H1 (cell line): ENCODE data around the gene CYP3A7. TPM values are rescaled to one million over a fixed set of nuclear protein-coding genes. Genes with fewer than 3 reads are reported as not detected.
A peak's percentile ranks its signal among the peaks of the same experiment; 100 is the strongest.

Experiments
- CTCF ChIA-PET: fragments of 300-600 bp; sonication (Branson Sonifier 250); formaldehyde crosslinking; loops from one replicate; lab custom pipeline; 2021; ENCODE audit not compliant: partially characterized antibody; lab: Charles Lee
- POLR2A ChIA-PET: fragments of 300-600 bp; sonication (Branson Sonifier 250); formaldehyde crosslinking; loops from one replicate; lab custom pipeline; 2021; ENCODE audit warnings: inconsistent platforms; ENCODE audit not compliant: partially characterized antibody; lab: Charles Lee
- DNase-seq, 2 experiments: peaks; one replicate each; pipeline versions ENCODE4 v3.0.0 to v3.0.0-alpha.2; 2010 to 2022; ENCODE audit warnings: low spot score in 2 of 2, low read depth in 1 of 2, mixed read lengths in 1 of 2
- FAIRE-seq: peaks from 2 replicates; lab custom pipeline; 2011; peaks lifted over from hg19 to GRCh38; lab: Jason Lieb, UNC
- H2AFZ ChIP-seq: 2 replicates; pipeline ENCODE4 v1.8.1; 2012; ENCODE audit warnings: low read length, inconsistent platforms
- H2AK5ac ChIP-seq: 2 replicates; pipeline ENCODE4 v1.6.1; 2013; ENCODE audit warnings: low read depth, low read length
- H2BK120ac ChIP-seq: replicated peaks from 2 replicates; pipeline ENCODE3; 2013; ENCODE audit warnings: low read depth, low read length, inconsistent platforms
- H2BK12ac ChIP-seq: 2 replicates; pipeline ENCODE4 v1.6.1; 2013; ENCODE audit warnings: low read depth, low read length
- H2BK15ac ChIP-seq: 2 replicates; pipeline ENCODE4 v1.6.1; 2013; ENCODE audit warnings: low read length
- H2BK20ac ChIP-seq: 2 replicates; pipeline ENCODE4 v1.6.1; 2013; ENCODE audit warnings: low read length
- H2BK5ac ChIP-seq: 2 replicates; pipeline ENCODE4 v1.6.1; 2013; ENCODE audit warnings: low read depth, low read length
- H3K14ac ChIP-seq: 2 replicates; pipeline ENCODE4 v1.6.1; 2013; ENCODE audit warnings: inconsistent platforms; ENCODE audit not compliant: insufficient read length
- H3K18ac ChIP-seq: 2 replicates; pipeline ENCODE4 v1.6.1; 2013; ENCODE audit warnings: low read length; ENCODE audit errors: extremely low read depth
- H3K23ac ChIP-seq: 2 replicates; pipeline ENCODE4 v1.6.1; 2013; ENCODE audit warnings: inconsistent platforms; ENCODE audit not compliant: insufficient read length
- H3K23me2 ChIP-seq: 2 replicates; pipeline ENCODE4 v1.6.1; 2013; ENCODE audit warnings: low read depth, low read length
- H3K27ac ChIP-seq: 2 replicates; pipeline ENCODE4 v1.6.1; 2011; ENCODE audit warnings: low read depth, low read length, inconsistent platforms
- H3K27me3 ChIP-seq, 4 experiments: replicated peaks in 1 of 4; 1 replicate in 1 of 4; 2 replicates in 3 of 4; pipeline versions ENCODE4 v1.6.1 to v1.8.1; 2011 to 2013; ENCODE audit warnings: low read length in 3 of 4, mild to moderate bottlenecking in 3 of 4, inconsistent platforms in 2 of 4, mixed read lengths in 2 of 4, moderate library complexity in 1 of 4; ENCODE audit not compliant: control insufficient read depth in 3 of 4, insufficient read depth in 3 of 4; ENCODE audit errors: extremely low read depth in 1 of 4
- H3K36me3 ChIP-seq, 4 experiments: 2 replicates each; pipeline versions ENCODE4 v1.6.1 to v1.8.1; 2011 to 2013; ENCODE audit warnings: mild to moderate bottlenecking in 4 of 4, low read length in 3 of 4, moderate library complexity in 2 of 4, control low read depth in 1 of 4, inconsistent platforms in 1 of 4; ENCODE audit not compliant: insufficient read depth in 4 of 4, control insufficient read depth in 2 of 4
- H3K4ac ChIP-seq: replicated peaks from 2 replicates; pipeline ENCODE3; 2013; ENCODE audit warnings: low read length, low read depth, mixed read lengths, inconsistent platforms; ENCODE audit not compliant: insufficient read length
- H3K4me1 ChIP-seq, 4 experiments: replicated peaks in 1 of 4; 1 replicate in 1 of 4; 2 replicates in 3 of 4; pipeline versions ENCODE4 v1.6.1 to v1.8.1; 2011 to 2013; ENCODE audit warnings: low read length in 3 of 4, inconsistent platforms in 2 of 4, mixed read lengths in 1 of 4; ENCODE audit not compliant: insufficient read depth in 4 of 4, control insufficient read depth in 3 of 4
- H3K4me2 ChIP-seq, 2 experiments: 2 replicates each; pipeline versions ENCODE4 v1.6.1 to v1.8.1; 2011 to 2013; ENCODE audit warnings: low read depth in 2 of 2, low read length in 2 of 2, control low read depth in 1 of 2, inconsistent platforms in 1 of 2, mild to moderate bottlenecking in 1 of 2; ENCODE audit not compliant: insufficient read depth in 1 of 2
- H3K4me3 ChIP-seq, 4 experiments: fragments of 200-600, 300-600 bp in 1 of 4; sonication (generic), shearing (Covaris generic), sonication (Bioruptor Twin) in 1 of 4; 2 replicates each; pipeline versions ENCODE4 v1.5.1 to v1.8.1; 2011 to 2016; ENCODE audit warnings: low read length in 4 of 4, low read depth in 3 of 4, control low read depth in 2 of 4, inconsistent platforms in 2 of 4, mild to moderate bottlenecking in 2 of 4, mixed read lengths in 1 of 4, moderate library complexity in 1 of 4; ENCODE audit not compliant: insufficient read depth in 2 of 4; ENCODE audit errors: extremely low read depth in 1 of 4
- H3K56ac ChIP-seq: replicated peaks from 2 replicates; pipeline ENCODE3; 2013; ENCODE audit warnings: low read depth, mild to moderate bottlenecking, mixed read lengths, low read length, inconsistent platforms; ENCODE audit not compliant: insufficient read length
- H3K79me1 ChIP-seq: 2 replicates; pipeline ENCODE4 v1.6.1; 2013; ENCODE audit warnings: low read depth, low read length, control low read depth
- H3K79me2 ChIP-seq, 2 experiments: 2 replicates each; pipeline versions ENCODE4 v1.6.1 to v1.8.1; 2012 to 2013; ENCODE audit warnings: low read length in 2 of 2, mild to moderate bottlenecking in 2 of 2, inconsistent platforms in 1 of 2; ENCODE audit not compliant: insufficient read depth in 2 of 2, control insufficient read depth in 1 of 2
- H3K9ac ChIP-seq, 4 experiments: replicated peaks in 1 of 4; 1 replicate in 1 of 4; 2 replicates in 3 of 4; pipeline versions ENCODE4 v1.6.1 to v1.8.1; 2011 to 2013; ENCODE audit warnings: low read depth in 3 of 4, low read length in 3 of 4, control low read depth in 2 of 4, mild to moderate bottlenecking in 2 of 4, moderate library complexity in 2 of 4, inconsistent platforms in 1 of 4; ENCODE audit errors: extremely low read depth in 1 of 4
- H3K9me3 ChIP-seq, 2 experiments: 2 replicates each; pipeline versions ENCODE4 v1.6.1 to v1.8.1; 2012 to 2013; ENCODE audit warnings: mild to moderate bottlenecking in 2 of 2, moderate library complexity in 2 of 2, control low read depth in 1 of 2, inconsistent platforms in 1 of 2, low read depth in 1 of 2, low read length in 1 of 2, mixed read lengths in 1 of 2; ENCODE audit not compliant: insufficient read depth in 2 of 2
- H4K20me1 ChIP-seq, 2 experiments: replicated peaks in 1 of 2; 2 replicates each; pipeline versions ENCODE3 to v1.8.1; 2011 to 2013; ENCODE audit warnings: inconsistent platforms in 2 of 2, low read length in 2 of 2, mild to moderate bottlenecking in 1 of 2; ENCODE audit not compliant: insufficient read depth in 2 of 2, control insufficient read depth in 1 of 2
- H4K5ac ChIP-seq: 2 replicates; pipeline ENCODE4 v1.6.1; 2013; ENCODE audit warnings: low read length, low read depth, mixed read lengths, inconsistent platforms; ENCODE audit not compliant: insufficient read length
- H4K8ac ChIP-seq: 2 replicates; pipeline ENCODE4 v1.8.0; 2013; ENCODE audit warnings: mild to moderate bottlenecking, moderate library complexity, low read length, inconsistent platforms; ENCODE audit not compliant: insufficient read depth; ENCODE audit errors: extremely low read depth
- H4K91ac ChIP-seq: replicated peaks from 2 replicates; pipeline ENCODE3; 2013; ENCODE audit warnings: low read length, mixed read lengths, inconsistent platforms; ENCODE audit not compliant: insufficient read length
- ASH2L ChIP-seq: fragments of 200-600, 300-600 bp; sonication (generic); IDR thresholded peaks from one replicate; pipeline ENCODE4 v1.7.1; 2017; ENCODE audit warnings: low read length
- BCL11A ChIP-seq, 2 experiments: IDR thresholded peaks; one replicate each; pipeline ENCODE4 v1.6.1; 2011; ENCODE audit warnings: low read depth in 2 of 2, low read length in 2 of 2, mild to moderate bottlenecking in 2 of 2
- CREB1 ChIP-seq: IDR thresholded peaks from 2 replicates; pipeline ENCODE4 v1.6.1; 2012; ENCODE audit warnings: inconsistent platforms
- EGR1 ChIP-seq: IDR thresholded peaks from 2 replicates; pipeline ENCODE4 v1.6.1; 2011; ENCODE audit warnings: low read depth, low read length, borderline replicate concordance
- HDAC2 ChIP-seq, 2 experiments: fragments of 300-600 bp in 1 of 2; sonication (generic) in 1 of 2; IDR thresholded peaks; 2 replicates each; pipeline ENCODE4 v1.6.1; 2011 to 2012; ENCODE audit warnings: low read depth in 2 of 2, low read length in 2 of 2, mild to moderate bottlenecking in 2 of 2, moderate library complexity in 2 of 2, borderline replicate concordance in 1 of 2, inconsistent platforms in 1 of 2
- KDM4A ChIP-seq: IDR thresholded peaks from one replicate; pipeline ENCODE4 v1.7.1; 2012; ENCODE audit warnings: low read depth, mild to moderate bottlenecking, moderate library complexity, low read length, inconsistent platforms; ENCODE audit not compliant: severe bottlenecking
- NANOG ChIP-seq: IDR thresholded peaks from 2 replicates; pipeline ENCODE4 v1.6.1; 2011; ENCODE audit warnings: low read length, low read depth, mild to moderate bottlenecking, inconsistent platforms; ENCODE audit not compliant: insufficient read depth, poor library complexity, severe bottlenecking
- NRF1 ChIP-seq: IDR thresholded peaks from 2 replicates; pipeline ENCODE4 v1.6.1; 2011; ENCODE audit warnings: mild to moderate bottlenecking, low read depth, low read length, improper control_type of control experiment
- PHF8 ChIP-seq: fragments of 200-600 bp; sonication (generic); conservative IDR thresholded peaks from 2 replicates; pipeline ENCODE4 v1.7.1; 2012; ENCODE audit warnings: low read depth, mild to moderate bottlenecking, inconsistent platforms, low read length, moderate library complexity
- POLR2AphosphoS5 ChIP-seq: IDR thresholded peaks from 2 replicates; pipeline ENCODE4 v1.6.1; 2011; ENCODE audit warnings: low read depth, low read length
- RBBP5 ChIP-seq: IDR thresholded peaks from 2 replicates; pipeline ENCODE4 v1.7.1; 2012; ENCODE audit warnings: low read depth, mild to moderate bottlenecking, inconsistent platforms, low read length, moderate library complexity, borderline replicate concordance
- SRF ChIP-seq: IDR thresholded peaks from 2 replicates; pipeline ENCODE4 v1.6.1; 2011; ENCODE audit warnings: mild to moderate bottlenecking, low read depth, low read length, moderate library complexity
- TAF7 ChIP-seq: optimal IDR thresholded peaks from 2 replicates; pipeline ENCODE3; 2011; ENCODE audit warnings: low read depth, mild to moderate bottlenecking, inconsistent platforms, low read length, moderate library complexity, borderline replicate concordance
- YY1 ChIP-seq: IDR thresholded peaks from 2 replicates; pipeline ENCODE4 v1.6.1; 2011; ENCODE audit warnings: low read depth, mild to moderate bottlenecking, low read length
- WGBS, 2 experiments: shearing (Covaris generic) in 1 of 2; methylation state at CpG; one replicate each; pipeline versions ENCODE4 v1.1.6 to v1.1.7; 2013 to 2015; ENCODE audit warnings: low lambda C conversion rate in 2 of 2, mixed read lengths in 2 of 2, inconsistent platforms in 1 of 2, low coverage in 1 of 2, missing lambda C conversion rate in 1 of 2; ENCODE audit not compliant: insufficient replicate concordance in 2 of 2, insufficient coverage in 1 of 2, insufficient read length in 1 of 2; ENCODE audit errors: extremely low coverage in 1 of 2, missing lambda C conversion rate in 1 of 2; 5-methylcytosine and 5-hydroxymethylcytosine counted together
- polyA plus RNA-seq, 7 experiments: library from polyadenylated mRNA; depleted of rRNA in 3 of 7; stranded (reverse) in 5 of 7; unstranded in 2 of 7; fragments of >200 nt in 5 of 7; fragments of 200-250 nt in 2 of 7; gene quantifications; 1 replicate in 5 of 7; 2 replicates in 1 of 7; 4 replicates in 1 of 7; pipeline versions ENCODE4 v1.2.1 to v1.2.3, GENCODE V29; 2011 to 2013; ENCODE audit warnings: missing spikeins in 2 of 7, mixed read lengths in 2 of 7
- total RNA-seq: library from RNA; stranded (reverse); fragmentation: NEBNext Ultra II Directional; extraction: Animal tissue kit (Norgen Biotek cat#: 25700); gene quantifications from 2 replicates; pipeline ENCODE4 v1.2.1, GENCODE V29; 2021

The CYP3A7 gene
- total and polyA plus RNA-seq, 2 of the 8 experiments (the other 6 are each of a cell fraction or from before 2014, with no cell fraction given): not detected

GRCh38 chr7:99679032-99679399, 56.0 kb downstream of the CYP3A7 start:
- no peak overlapping the region for H3K18ac ChIP-seq
- H3K79me2 ChIP-seq: no peaks in the 10 kb centered on the region
- no peak overlapping the region for H3K27ac ChIP-seq
- no peak overlapping the region for H2BK120ac ChIP-seq
- no peaks in the 10 kb centered on the region for H3K23me2 ChIP-seq
- no peak overlapping the region for H2BK20ac ChIP-seq
- no peak overlapping the region for H3K4ac ChIP-seq
- no peak overlapping the region for H3K23ac ChIP-seq
- WGBS, 2 experiments: 69% methylated on average over 4 of the region's 4 CpGs; no CpG with 5 or more reads in 1 of the 2 experiments
- no peak overlapping the region for H4K5ac ChIP-seq
- no peaks in the 10 kb centered on the region for H4K20me1 ChIP-seq
- no peak overlapping the region for H4K91ac ChIP-seq
- H3K14ac ChIP-seq: no peak overlapping the region
- H3K56ac ChIP-seq: no peak overlapping the region
- H2AFZ ChIP-seq: no peak overlapping the region
- no peak overlapping the region for H3K9ac ChIP-seq
- H3K4me2 ChIP-seq: no peak overlapping the region
- no peaks in the 10 kb centered on the region for H3K27me3 ChIP-seq
- no peak overlapping the region for H2BK5ac ChIP-seq
- POLR2A ChIA-PET: no interaction called here
- CTCF ChIA-PET: no interaction called here
- no peak overlapping the region for H2BK12ac ChIP-seq
- H2BK15ac ChIP-seq: no peak overlapping the region
- no peak for DNase-seq
- H3K4me1 ChIP-seq: peaks cover 0 to 3% (median 0%) of the 10 kb centered on the region in 4 experiments; a peak in 1 of 7 replicates
- no peak overlapping the region for H4K8ac ChIP-seq
- no peak overlapping the region for H3K4me3 ChIP-seq
- H3K79me1 ChIP-seq: no peaks in the 10 kb centered on the region
- TF ChIP-seq NANOG: no peak
- TF ChIP-seq SRF: no peak
- no peak for TF ChIP-seq KDM4A
- no peak for TF ChIP-seq BCL11A (IDR thresholded peaks at IDR 0.05; ENCODE audit: low read depth in 2 of 2, low read length in 2 of 2)
- no peak for TF ChIP-seq HDAC2 (IDR thresholded peaks at IDR 0.05; ENCODE audit: borderline replicate concordance in 1 of 2, low read depth in 2 of 2, low read length in 2 of 2)
- TF ChIP-seq NRF1: no peak
- TF ChIP-seq EGR1: no peak
- TF ChIP-seq ASH2L: no peak
- no peak for TF ChIP-seq POLR2AphosphoS5
- no peak for TF ChIP-seq YY1
- TF ChIP-seq CREB1: no peak
- no peak for TF ChIP-seq PHF8
- TF ChIP-seq RBBP5: no peak
- TF ChIP-seq TAF7: no peak
- no peak for FAIRE-seq
- peak overlapping the region; percentile 44; the same call in 1 of the 2 replicates for H2AK5ac ChIP-seq
- H3K9me3 ChIP-seq: no peaks in the 10 kb centered on the region
- H3K36me3 ChIP-seq: no peaks in the 10 kb centered on the region
